DOHH2 (cell line): ENCODE measurements around the gene RANBP6.

Experiments used
- CTCF ChIP-seq: fragments of 200-600 bp; sonication (generic); IDR thresholded peaks from one replicate; pipeline ENCODE4 v1.5.1; 2014; ENCODE audit warnings: antibody characterized with exemption, mild to moderate bottlenecking, low read depth, low read length; ENCODE audit not compliant: poor library complexity, severe bottlenecking
- EZH2phosphoT487 ChIP-seq: fragments of 200-600 bp; sonication (generic); IDR thresholded peaks from 2 replicates; pipeline ENCODE4 v1.6.1; 2017; ENCODE audit warnings: borderline replicate concordance, mild to moderate bottlenecking, antibody characterized with exemption, low read length, moderate library complexity, mixed read lengths

- no peak for TF ChIP-seq CTCF
- no peak for TF ChIP-seq EZH2phosphoT487
Observed at GRCh38 chr9:6014670-6015270, 654 bp downstream of the RANBP6 start.
